ENCODE results near the gene HRCT1.

DNA sequence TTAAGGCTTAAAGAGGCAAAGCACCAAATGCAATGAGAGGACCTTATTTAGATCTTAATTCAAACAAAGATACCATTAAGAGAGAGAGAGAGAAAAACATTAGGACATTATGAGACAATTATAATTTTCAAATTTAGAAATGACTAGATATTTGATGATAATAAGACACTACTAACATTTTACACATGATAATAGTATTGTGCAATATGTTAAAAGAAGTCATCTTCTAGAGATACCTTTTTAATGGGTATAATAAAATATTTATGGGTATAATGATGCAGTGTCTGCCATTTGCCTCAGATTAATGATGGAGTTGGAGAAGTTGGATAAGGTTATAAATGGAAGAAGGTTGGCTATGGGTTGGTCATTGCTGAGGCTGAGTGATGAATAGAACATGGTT lies 24.5 kb downstream of the HRCT1 start:
- TF ChIP-seq POLR2AphosphoS5 (IDR thresholded peaks at IDR 0.05; ENCODE audit: low read depth, low read length) = no peak
- TF ChIP-seq REST (IDR thresholded peaks at IDR 0.05; ENCODE audit: insufficient read depth in 1 of 2, low read depth in 2 of 2, low read length in 2 of 2) = no peak
